Activated T-cell treated with anti-CD3 and anti-CD28 coated beads for 48 hours (primary cell): ENCODE measurements around the gene AK4.
"Not testable (repeated sequence)": the region's sequence is repeated elsewhere in the genome, so short reads cannot be mapped to it uniquely, and the experiment has no call there.

Experiments used
- DNase-seq: peaks from one replicate; pipeline ENCODE4 v3.0.0-alpha.2; 2020; ENCODE audit warnings: low read depth

The AK4 gene

DNA sequence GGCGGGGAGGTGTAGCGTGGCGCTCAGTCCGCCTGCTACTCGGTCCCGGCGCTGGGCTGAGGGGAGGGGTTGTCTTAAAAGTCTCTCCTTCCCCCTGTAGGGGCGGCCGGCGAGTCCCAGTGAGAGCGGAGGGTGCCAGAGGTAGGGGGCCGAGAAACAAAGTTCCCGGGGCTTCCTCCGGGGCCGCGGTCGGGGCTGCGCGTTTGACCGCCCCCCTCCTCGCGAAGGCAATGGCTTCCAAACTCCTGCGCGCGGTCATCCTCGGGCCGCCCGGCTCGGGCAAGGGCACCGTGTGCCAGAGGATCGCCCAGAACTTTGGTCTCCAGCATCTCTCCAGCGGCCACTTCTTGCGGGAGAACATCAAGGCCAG is at the start of gene AK4:
Gene AK4, plus strand, starts transcription at position 26 of the 370 bp plus-strand sequence. Its CDS starts 205 bp downstream, at position 231.
- not testable (repeated sequence) for DNase-seq

DNA sequence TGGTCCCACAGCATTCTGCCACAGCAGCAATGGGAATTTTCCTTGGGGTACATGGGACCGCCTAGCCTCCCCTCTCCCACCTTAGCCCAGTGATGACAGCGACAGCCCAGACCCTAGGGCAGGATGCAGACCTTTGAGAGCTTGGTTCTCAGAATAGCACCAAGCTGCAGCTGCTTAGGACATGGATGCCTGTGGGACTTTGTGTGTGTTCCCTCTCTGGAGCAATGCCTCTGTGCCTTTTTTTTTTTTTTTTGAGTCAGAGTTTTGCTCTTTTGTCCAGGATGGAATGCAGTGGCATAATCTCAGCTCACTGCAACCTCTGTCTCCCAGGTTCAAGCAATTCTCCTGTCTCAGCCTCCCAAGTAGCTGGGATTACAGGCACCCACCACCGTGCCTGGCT is 44.2 kb upstream of the AK4 start:
- DNase-seq = no peak

DNA sequence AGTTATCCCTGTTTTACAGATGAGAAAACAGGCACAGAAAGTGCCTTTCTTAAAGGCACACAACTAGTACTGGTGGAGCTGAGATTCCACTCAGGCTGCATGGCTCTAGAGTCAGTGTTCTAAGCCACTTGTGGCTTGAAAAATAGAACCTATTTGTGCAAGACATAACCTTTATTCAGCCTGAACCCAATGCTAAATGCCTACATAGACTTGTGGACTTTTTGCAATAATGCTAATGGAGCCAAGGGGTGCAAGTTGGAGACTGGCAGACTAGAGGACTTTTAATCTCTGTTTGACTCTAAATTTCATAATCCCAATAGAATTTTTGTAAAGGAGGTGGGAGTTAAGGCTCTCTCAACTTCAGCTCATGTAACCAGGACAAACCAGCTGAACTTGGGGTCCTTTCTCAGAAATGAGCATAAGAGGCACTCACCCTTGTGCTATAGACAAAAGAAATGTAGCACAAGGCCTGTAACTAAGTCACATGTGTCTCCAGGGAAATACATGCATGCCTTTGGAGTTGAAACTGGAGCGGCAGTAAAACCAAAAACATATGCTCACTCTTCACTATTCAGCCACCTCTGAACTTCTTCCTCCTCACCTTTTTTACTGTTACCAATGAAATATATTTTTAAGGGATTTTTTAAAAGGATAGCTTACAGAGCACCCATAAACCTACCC is 43.0 kb upstream of the AK4 start:
- DNase-seq = no peak

DNA sequence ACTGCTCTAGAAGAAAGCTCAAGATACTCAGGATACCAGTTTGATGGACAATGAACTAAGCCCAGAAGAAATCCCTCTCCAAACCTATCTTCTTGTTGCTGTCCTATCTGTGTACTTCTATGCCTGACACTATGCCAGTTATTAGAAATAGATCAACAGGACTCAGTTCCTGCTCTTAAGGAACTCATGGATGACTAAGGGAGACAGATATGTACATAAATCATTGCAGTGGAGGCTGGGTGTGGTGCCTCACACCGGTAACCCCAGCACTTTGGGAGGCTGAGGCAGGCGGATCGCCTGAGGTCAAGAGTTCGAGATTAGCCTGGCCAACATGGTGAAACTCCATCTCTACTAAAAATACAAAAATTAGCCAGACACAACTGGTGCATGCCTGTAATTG is 42.4 kb upstream of the AK4 start:
- no peak for DNase-seq

DNA sequence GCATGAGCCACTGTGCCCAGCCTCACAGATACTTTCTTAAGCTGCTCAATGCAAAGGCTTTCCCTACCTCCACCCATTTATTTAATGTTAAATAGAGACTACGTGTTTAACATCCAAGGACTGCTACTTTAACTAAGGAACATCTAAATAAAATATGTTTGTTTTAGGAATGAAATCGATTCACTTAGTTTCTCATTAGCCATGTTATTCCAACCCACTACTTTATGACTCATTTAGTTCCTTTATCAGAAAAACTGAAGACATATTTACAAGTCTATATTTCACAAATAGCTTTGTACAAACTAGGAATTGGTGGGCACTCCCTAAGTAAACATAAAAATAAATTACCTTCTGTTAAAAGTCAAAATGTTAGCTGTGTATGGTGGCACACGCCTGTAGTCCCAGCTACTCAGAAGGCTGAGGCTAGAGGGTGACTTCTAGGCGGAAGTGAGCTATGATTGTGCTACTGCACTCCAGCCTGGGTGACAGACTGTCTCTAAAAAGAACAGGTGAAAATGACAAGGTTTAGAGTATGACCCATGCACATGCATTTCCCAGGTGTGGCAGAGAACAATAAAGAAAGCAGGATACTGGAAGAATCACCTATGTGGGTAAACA is 39.9 kb upstream of the AK4 start:
- DNase-seq = no peak

DNA sequence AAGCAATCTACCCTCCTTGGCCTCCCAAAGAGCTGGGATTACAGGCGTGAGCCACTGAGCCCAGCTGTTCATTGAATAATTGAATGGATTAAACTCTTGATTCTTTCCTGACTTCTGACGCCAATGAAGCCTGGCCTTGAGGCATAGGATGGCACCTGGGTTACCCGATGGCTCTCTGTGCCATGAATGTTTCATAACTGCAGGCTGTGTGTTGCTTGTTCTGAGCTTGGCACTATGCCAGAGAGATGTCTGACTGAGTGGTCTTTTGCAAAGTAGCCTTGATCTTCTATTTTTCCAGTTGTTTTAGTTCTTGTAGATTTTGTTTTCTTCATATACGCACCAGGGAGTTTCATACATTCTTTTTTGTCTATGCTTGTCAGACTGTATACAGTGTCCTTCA is 38.5 kb upstream of the AK4 start:
- DNase-seq = no peak

DNA sequence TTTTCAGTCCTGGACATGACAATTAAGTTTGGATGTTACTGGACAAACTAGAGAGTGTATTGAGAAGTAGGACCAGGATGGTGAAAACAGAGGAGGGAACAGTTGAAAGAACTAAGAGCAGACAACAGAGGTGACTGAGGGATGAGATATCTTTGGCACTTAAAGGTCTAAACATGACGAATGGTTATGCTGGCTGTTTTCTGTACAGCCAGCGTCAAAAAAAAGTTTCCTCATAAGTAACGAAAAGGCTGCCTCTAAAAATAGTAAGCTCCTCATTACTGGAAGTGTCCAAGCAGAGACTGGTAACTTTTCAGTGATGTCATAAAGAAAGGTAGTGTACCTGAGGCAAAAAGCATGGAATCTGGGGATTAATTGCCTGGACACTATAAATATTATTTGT is 35.2 kb upstream of the AK4 start:
- no peak for DNase-seq

DNA sequence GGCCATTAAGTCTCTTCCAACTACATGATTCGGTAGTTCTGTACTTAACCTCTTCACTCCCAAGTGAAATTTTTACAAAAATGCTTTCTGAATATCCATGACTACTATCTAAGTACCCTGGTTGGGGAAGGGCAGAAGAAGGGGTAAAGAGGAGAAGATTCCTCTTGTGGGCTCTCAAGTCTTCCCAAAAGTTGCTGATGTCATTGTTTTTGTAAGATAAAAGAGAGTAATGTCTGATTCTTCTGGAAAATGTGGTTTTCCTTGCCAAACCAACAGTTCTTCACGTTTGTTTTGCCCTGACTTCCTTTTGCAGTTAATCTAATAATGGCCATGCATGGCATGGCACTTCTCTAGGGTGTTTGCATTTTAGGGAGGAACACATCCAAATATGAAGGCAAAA is 34.7 kb upstream of the AK4 start:
- DNase-seq = no peak

DNA sequence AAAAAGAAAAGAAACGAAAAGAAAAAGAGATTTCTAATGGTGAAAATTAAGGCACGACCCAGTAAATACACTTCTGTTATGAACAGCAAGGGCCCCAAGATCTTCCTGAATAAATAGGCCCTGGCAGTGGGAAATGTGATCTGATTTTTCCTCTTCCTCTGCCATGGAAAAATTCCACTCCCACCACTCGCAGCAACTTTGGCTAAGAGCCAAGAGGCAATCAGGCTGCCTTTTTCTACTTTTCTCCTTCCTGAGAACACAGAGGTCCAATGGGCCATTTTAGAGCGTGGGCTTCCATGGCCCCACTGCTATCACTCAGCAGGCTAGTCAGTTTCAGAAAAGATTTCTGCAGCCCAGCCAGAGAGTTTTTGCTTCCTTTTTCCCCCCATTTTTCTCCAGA is 33.7 kb upstream of the AK4 start:
- no peak for DNase-seq

DNA sequence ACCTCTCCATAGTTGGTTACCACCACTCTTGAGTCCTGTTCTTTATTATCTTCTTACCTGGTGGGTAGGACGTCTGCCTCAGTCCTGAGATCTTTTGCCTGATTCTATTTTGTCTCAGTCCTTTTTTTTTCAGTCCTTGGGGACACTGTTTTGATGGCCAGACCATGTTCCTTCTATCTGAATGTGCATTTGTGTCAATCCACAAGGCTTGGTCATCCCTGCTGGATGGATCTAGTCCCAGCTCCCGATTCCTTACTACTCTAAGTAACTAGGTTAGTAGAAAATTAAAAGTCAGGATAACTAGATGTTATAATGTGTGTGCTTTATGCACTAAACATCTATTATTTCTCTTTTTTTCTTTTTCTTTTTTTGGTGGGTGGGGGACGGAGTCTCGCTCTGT is 28.1 kb upstream of the AK4 start:
- DNase-seq = no peak

DNA sequence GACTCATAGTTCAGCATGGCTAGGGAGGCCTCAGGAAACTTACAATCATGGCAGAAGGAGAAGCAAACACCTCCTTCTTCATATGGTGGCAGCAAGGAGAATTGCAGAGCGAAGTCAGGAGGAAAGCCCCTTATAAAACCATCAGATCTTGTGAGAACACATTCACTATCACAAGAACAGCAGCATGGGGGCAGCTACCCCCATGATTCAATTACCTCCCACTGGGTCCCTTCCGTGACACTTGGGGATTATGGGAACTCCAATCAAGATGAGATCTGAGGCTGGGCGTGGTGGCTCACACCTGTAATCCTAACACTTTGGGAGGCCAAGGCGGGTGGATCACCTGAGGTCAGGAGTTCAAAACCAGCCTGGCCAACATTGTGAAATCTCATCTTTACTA is 18.9 kb upstream of the AK4 start:
- DNase-seq = not testable (repeated sequence)

DNA sequence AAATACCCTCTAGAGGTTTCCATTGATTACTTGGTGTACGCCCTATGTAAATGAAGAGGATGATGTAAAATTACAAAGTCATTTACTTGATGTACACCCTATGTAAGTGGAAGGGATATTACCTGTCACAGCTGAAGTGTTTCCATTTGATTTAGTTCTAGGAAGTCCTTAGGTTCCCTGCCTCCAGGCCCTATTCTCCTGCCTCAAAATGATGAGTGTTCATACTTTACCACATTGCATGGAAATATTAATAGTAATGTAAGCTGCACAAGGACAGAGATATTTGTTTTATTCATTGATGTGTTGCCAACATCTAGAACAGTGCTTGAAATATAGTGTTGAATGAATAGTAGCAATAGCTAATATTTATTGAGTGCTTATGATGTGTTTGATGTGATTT is 9.5 kb upstream of the AK4 start:
- DNase-seq = no peak

DNA sequence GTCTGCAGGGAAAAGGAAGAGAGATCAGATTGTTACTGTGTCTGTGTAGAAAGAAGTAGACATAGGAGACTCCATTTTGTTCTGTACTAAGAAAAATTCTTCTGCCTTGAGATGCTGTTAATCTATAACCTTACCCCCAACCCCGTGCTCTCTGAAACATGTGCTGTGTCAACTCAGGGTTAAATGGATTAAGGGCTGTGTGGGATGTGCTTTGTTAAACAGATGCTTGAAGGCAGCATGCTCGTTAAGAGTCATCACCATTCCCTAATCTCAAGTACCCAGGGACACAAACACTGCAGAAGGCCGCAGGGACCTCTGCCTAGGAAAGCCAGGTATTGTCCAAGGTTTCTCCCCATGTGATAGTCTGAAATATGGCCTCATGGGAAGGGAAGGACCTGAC is 8.2 kb upstream of the AK4 start:
- not testable (repeated sequence) for DNase-seq

DNA sequence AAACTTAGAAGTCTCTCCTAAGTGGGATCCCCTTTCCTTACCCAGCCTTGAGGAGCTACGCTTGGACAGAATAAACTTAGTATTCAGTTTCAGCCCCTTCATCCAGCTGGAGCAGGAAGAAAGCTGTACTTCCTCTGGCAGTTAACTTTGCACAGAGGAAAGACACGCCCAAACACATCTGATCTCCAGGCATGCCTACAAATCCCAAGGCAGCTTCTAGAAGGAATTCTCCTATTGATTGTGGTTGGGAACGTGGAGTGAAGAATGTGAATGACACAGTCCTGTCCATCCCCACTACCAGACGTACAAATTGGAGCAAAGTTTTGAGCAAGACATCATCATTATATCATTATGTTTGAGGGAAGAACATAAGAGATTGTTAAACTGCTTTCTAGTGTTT is 6.6 kb upstream of the AK4 start:
- DNase-seq = no peak

DNA sequence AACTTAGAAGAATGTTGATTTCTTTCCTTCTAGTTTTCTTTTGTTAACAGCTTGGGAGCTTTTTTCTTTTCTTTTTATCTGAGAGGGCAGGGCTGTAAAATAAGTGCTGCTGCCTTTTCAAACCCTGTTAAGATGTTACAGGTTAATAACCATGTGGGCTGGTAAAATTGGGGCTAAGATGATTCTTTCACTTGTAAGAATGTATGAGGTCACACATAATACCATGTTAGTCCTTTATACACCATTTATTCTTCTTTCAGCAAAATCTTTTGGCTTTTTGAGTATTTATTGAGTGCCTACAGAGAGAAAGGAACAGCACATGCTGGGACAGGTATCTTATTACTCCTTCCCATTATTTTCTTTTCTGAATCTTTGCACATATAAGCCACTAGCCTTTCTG is 6.1 kb upstream of the AK4 start:
- no peak for DNase-seq

DNA sequence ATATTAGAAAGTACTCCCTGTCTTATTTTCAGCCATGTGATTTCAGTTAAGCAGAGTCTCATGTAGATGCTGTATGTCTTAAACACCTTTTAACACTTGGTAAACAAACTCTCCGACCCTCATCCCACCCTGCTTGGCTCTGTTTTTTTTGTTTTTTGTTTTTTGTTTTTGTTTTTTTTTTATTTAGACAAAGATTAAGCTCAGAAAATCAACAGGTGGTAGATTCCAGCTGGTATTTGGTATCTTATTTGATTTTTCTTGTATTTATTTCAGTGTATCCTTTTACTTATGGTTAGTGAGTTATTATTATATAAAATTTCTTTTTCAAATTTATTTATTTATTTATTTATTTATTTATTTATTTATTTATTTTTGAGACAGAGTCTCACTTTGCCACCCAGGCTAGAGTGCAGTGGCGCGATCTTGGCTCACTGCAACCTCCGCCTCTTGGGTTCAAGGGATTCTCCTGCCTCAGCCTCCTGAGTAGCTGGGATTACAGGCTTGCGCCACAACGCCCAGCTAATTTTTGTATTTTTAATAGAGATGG is 4.8 kb upstream of the AK4 start:
- not testable (repeated sequence) for DNase-seq

DNA sequence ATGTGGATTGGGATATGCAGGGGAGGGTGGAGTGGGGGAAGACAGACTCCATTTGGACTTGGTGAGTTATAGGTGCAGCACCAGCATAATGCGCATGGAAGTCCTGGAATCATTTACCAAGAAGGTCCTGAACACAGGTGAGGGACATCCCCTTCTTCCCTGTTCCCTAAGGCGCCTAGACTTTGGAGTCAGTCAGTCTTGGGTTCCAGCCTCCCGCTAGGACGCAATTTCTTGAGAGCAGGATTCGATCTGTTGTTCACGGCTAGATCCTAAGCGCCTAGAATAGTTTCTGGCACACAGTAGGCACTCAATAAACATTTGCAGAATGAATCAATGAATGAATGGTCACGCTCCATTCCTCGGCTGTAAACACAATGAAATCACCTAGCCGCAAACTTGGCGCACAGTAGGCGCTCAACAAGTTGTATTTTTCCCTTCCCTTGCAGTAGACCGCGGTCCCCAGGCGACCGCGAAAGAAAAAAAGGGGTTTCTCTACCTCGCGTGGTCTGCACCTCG is 1.0 kb upstream of the AK4 start:
- DNase-seq = no peak

DNA sequence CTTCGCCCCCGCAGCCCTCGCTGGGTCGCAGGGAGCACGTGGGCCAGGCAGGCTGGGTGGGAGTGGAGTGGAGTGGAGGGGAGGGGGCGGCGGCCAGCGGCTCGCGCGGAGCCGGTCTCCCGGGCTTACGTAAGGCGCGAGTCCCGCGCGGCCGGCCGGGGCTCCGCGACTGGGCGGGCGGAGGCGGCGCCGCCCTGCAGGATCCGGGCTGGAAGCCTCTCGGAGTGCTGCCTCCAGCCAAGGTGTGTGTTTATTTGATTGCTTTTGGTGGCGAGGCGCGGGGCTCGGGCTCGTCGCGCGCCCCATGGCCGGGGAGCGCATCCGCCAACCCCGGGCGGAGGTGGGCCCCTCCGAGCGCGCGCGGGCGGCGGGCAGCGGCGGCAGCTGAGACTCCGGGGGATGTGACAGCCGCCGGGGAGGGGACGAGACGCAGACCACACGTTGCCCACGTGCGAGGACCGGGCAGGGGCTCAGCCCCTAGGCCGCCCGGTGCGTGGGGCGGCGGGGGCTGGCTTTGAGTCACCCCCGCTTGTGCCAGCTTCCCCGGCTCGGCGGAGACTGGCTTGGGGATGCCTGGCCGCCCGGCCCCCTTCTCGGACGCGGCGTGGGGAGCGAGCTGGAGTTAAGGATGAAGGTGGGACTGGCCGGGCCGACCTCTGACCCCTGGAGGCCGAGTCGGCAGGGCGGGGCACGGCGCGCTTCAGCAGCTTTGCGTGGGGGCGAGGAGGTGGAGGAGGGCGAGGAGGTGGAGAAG is 402 bp upstream of the AK4 start:
- DNase-seq = peak; percentile 42

DNA sequence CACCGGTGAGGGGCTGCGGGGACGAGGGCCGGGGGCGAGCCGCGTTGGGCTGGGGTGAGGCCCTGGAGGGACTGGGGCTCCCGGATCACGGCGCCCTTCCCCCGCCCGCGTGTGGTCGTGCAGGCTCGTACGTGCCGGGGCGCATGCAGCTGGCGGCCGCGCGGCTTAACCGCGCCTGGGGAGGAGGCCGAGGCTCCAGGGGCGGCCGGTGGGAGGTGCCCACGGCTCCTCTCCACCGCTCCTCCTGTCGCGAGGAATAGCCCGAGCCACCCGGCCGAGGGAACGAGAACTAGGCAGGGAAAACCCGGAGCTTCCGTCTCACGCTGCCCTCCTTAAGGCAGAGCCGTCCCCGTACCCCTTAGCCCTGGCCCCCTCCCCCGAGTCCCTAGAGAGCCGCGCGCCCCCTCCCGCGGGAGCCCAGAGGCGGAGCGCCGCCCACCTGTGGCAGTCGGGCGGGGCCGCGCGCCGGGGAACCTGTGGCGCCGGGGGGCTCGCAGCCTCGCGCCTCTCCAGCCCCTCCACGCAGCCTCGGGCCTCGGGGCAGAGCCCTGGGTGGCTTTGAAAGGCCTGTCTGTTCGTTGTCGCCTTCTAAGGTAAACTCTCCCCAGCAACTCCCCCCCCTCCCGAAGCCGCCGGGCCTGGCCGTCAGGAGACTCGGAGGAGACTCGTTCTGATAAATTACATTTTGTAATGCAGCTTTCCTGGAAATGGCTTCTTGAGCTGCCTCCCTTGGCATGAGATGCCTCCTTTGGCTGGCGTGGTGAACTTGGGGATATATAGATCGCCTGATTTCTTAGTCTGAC is 746 bp downstream of the AK4 start:
- peak; percentile 73 for DNase-seq

DNA sequence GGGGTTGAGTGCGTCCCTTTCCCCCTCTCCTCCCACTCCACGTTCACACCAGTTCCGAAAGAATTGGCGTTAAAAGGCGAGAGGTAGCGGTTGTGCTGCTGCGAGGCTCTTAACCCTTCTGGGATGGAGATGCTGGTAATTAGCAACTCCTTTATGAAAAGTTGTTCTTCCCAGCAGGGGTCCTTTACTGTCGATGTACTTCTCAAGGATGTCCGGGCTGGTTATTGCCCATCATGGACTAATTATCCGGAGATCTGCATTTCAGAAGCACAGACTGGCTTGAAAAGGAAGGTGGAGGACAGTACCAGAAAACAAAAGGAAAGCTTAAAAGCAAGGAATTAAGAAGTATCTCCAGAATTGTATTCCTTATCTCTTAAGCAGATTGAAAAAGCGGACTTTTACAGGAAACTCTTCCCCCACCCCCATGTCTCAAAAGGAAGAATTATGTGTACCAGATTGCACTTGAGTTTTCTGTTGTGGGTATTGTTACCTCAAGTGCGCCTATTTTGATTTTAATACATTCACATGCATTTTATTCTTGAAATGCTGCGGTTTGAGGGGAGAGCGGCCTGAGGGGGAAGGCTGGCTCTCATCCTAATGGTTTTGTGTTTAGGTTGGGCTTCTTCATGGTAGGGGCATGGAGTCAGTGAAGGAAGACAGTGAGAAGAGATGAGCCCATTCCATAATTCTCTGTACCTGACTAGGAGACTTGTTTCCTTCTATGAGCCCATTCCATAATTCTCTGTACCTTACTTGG is 1.5 kb downstream of the AK4 start:
- no peak for DNase-seq

DNA sequence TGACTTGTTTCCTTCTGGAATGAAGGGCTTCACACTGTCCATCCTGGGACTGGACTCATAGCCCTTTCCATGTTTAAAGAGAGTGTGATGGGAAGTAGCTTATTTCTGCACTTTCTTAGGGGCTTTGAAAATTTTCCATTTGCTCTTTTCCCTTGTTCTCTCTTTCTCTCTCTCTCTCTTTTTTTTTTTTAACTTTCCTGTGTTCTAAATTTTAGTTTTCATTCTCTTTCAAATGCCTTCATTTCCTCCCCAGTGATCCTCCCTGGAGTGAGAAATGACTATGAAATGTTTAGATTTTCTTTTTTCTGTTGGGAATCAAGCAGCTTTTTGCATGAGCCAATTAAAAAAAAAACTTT is 2.1 kb downstream of the AK4 start:
- DNase-seq = no peak
